ENCODE measurements around the gene KICS2.

DNA sequence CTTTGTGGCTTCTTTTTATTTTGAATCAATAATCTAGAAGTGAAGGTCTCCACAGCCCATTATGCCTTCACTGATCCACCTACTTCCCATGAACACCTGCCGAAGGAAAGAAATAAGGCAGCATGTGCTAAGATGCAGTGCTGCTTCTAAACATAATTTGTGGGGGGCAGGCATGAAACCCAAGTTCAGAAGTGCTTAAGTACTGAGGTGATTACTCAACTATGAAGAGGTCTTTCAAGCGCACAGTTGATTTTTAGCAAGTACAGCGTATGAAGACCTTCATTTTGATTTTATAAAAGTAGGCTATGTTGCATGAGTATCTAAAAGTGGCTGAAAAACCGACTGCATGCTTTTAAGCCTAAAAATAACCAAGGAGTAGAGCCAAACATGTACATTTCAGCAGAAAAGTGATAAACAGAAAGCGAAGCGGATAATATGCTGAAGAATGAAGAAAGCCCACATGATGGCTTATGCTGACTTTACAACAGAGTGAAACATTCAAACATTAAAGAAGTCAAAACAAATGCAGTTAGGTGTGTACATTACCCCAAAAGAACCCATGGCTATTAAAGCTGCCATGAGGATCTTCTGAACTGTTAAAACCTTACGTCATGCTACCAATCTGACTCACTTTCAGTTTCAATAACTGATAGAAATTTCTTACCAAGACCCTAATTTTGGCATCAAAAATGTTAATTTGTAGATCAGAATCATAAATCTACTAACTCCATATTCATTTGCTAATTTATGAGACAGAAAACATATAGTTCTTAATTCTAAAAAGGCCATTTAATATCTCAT is 29.3 kb downstream of the KICS2 start:
- TF ChIP-seq EZH2 (IDR thresholded peaks at IDR 0.05): no peak
- no peak for TF ChIP-seq POLR2AphosphoS5 (IDR thresholded peaks at IDR 0.05; ENCODE audit: borderline replicate concordance, low read depth, low read length)
- no peak for TF ChIP-seq FOXP2 (optimal IDR thresholded peaks at IDR 0.05; ENCODE audit: control extremely low read depth, extremely low read length, insufficient read depth)

All from SK-N-MC (cell line).